ENCODE results near the gene GRK6. TPM values are rescaled to one million over a fixed set of nuclear protein-coding genes. Genes with fewer than 3 reads are reported as not detected.

The GRK6 gene
- polyA plus RNA-seq, 10 donors = 12.1 to 23.3 (median 17.2) TPM

DNA sequence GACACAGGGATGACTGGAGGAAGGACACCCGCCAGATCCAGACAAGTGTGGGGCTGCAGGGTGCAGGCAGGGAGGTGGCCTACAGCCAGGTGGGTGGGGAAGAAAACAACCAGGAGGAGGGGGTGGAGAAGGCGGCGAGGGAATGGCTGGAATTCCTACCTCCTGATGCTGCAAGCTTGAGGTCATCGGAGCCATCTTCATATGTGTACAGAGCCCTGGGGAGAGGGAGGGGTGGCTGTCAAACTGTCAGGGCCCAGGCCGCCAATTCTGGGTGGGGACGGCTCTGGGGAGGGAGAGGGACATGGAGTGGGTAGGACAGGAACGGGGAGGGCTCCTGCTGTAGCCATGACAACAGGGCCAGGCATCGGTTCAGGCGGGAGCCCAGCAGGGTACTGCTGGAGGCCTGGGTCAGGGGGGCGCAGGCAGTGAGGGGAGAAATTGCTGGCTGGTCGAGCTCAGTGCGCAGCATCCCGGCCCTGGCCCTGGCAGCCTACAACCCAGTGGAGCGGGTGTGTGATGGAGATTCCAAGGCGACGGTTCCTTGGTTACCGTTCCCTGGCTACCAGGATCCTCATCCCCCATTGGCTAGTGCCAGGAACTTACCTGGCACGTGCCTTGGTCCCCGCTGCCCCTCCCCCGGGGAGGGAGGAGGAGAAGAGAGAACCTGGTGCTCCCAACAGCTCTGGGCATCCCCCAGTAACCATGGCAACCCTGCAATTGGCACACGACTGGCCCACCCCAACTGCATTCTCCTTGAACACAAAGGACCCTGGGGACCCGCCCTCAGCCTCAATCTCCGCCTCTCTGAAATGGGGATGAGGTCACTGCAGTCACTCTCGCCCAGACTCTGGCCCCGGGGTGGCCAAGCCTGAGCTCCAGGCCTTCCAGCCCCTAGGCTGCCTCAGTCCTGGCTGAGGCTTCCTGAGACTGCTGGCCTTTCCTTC, 42.5 kb downstream of the GRK6 start:
- peak in 2 of 3 donors; percentile 77 to 82 for DNase-seq

DNA sequence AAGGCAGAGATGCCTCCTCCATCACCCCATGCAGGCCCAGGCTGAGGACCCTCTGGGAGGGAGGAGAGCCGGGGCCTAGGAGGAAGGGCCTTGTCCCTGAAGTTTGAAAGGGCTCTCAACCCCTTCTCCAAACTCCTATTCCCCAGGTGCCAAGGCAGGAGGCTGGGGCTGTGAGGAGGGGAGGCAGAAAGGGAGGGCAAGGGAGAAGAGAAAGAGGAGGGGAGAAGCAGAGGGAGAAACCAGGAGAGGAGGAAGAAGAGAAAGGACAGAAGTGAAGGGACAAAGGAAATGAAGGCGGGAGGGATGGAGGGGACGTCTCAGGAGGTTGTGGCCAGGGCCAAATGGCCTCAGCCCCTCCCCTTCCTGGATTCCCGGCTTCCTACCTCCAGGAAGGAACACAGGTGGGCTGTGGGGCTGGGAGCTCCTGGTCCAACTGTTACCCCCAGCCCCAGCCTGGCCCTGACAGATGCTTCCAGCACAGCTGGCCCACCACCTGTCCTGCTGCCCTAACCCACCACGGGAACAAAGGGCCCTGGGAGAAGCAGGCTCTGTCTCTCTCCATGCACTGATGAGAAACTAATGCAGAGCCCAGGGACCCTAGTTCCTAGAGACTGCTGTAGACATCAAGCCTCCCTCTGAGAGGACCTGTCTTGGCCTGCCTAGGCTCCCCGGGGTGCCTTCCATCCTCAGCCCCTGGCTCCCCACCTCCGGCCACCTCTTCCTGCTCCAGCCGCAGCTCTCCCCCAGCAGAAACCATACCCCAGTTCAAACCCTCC, 43.5 kb downstream of the GRK6 start:
- no peak for DNase-seq

DNA sequence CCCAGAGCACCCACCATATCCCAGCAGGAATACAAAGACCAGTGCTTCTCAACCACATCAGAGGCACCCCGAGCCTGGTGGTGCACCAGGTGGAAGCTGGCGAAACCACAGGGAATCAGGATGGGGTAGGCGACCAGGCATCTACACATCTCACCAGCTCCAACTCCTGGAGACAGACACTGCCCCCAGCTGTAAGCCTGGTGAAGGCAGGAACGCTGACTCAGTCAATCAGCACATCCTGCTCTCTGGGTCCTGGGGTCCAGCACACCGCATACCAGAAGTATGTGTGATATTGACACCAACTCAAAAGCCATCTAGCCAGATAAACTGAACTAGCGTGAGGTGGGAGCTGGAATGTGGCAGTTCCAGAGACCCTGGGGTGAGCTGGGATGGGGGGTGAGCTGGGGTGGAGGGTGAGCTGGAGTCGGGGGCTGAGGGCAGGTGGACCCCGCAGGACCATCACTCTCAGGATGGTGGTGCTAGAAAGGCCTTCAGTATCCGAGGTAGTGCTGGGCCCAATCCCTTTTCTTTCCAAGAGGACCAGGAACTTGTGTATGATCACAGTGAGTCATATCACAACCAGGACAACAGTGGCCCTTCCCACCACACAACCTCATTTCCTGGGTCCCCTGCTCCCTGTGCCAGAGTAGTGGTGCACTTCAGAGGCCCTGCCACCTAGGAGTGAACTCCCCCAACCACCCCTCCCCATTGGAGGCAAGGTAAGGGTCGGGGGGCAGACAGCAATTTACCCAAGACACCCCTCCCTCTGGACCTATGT, 44.5 kb downstream of the GRK6 start:
- DNase-seq = no peak

DNA sequence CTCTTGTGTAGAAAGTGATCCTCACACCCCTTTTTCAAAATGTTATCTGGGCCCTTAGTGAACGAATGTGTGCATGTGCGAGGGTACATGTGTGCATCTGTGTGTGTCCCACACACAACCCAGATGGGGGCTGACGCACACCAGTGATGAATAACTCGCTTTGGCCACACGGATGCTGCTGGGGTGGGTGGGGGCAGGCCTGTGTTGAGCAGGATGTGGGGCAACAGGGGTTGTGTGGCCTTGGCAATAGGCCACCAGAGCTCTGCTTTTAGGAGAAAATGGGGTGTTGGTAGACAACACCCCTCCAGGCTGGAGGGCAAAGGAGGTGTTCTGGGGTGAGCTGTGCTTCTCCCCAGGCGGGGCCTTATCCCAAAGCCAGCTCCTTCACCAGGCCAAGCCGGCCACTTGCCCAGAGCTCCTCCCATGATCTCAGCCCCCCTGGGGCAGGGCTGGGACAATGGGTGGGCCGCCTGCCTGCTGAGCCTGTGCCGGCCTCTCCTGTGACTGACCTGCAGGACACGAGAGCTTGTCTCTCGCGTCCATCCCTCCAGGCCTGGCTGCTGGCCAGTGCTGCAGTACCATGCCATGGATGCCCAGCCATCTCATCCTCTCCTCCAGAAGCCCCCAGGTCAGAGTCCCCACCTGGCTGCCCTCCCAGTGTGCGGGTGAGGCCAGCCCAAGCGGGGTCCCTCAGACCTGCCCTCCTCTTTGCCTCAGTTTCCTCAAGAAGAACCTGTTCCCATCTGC, 45.3 kb downstream of the GRK6 start:
- DNase-seq = peak in 1 of 3 donors; percentile 67

DNA sequence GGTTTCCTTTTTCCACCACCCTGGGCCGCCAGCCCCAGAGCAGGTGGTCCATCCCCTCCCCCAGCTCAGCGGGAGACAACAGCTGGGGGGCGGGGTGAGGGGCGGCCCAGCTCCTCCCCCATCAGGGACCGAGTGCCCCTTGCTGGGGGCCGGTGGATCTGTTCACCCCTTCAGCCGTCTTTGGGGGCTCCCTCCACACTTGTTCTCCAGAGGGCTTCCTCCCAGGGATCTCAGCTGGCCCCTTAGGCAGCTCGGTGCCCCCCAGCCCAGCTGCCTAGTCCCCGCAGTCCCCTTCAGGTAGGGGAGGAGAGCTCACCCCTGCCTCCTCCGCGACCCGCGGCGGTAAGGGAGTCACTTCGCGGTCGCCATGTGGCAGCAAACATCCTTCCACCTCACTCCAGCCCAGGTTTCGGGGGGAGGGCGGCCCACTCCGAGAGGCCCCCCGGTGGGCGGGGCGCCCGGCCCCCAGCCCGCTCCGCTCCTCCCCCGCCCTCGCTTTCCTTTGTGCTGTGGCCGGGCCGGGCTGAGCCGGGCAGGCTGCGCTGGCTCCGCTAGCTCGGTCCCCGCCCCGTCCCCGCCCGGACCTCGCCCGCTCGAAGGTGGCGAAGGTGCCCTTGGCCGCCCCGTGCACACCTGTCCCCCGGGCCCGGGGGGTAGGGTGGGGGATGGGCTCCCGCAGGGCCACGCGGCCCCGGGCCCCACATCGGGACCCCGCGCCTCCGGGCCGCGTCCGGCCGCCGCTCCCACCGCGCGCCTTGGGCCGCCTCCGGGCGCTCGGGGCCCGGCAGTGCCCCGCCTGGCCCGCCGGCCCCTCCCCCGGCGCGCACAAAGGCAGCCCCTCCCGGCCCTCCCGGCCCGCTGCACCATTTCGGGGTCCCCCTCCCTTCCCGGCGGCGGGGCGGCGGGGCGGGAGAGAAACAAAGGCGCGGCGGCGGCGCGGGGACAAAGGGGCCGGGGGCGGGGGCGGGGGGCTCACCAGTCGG, 46.3 kb downstream of the GRK6 start:
- DNase-seq = peak in 2 of 3 donors; percentile 66 to 81

DNA sequence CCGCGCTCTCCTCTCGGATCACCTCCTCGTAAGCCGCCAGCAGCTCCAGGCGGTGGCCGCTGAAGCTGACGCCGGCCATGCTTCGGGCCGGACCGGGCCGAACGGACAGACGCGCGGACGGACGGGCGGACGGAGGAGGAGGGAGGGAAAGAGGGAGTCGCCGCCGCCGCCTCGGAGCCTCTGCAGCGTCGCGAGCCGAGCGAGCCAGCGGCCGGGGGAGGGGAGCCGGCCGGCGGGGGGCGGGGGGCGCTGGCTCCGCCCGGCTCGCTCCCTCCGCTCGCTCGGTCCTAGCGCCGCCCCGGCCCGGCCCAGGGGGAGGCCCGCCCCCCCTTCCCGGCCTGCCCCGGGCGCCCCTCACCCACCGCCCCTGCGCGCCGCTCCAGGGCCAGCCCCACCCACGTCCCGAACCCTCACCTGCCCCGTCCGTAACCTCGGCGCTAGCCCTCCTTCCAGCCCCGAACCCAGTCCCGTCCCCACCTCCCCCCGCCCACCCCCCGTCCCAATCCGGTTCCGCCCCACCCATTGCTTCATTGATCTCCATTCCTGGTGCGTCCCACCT, 47.0 kb downstream of the GRK6 start, which contains the start of gene DBN1:
Gene DBN1 (minus strand): TSS at position 192 of the 559 bp plus-strand sequence. CDS start 113 bp downstream, at position 79.
- DNase-seq = peak; percentile 67 to 86 (median 71)

DNA sequence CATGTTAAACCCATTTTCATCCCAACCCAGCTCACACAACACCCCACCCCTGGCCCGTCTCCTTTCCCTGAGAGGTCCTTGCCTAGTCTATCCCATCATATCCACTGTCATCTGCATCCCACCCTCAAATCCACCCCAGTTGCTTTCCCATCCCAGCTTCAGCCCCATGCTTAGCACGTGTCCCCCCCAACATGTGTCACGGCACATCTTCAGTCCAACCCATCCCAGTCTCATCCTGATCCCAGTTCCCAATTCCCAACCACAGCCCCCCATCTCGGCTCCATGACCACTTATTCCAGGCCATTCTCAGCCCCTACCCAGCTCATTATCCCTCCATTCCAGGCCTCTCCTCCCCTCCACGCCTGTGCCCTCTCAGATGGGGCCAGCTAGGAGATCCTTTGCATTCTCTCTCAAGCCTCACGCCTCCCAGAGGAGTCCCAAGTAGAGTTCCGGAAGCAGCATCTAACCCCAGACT, 47.6 kb downstream of the GRK6 start:
- peak in 1 of 3 donors; percentile 36 for DNase-seq

DNA sequence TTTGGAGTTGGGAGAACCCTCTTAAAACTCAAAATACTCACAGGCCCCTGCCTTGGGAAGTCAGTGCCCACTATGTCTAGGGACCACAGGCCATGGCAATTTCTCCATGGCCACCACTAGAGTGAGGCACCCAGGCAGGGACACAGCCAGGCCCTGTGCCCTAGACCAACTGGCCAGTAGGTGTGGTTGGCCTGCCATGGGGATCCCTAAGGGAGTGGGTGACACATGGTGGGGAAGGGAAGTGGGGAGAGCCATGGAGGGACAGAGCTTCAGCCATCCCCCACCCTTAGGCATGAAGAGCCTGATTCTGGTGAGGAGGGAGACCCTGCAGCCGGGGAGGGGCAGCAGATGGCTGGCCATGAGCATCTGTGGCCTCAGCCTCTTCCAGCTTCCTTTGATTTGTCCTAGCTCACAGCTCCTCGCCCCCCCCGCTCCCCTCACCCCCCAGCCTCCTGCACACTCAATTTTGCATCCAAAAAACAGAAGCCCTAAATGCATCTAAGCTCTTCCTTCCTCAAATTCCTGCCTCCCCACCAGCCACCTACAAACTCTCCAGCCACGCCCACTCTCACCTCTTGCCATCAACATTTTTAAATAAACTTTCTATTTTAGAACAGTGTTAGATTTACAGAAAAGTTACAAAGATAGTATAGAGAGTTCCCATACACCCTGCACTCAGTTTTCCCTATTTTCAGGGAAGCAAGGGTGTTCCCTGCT, 48.5 kb downstream of the GRK6 start:
- no peak for DNase-seq

DNA sequence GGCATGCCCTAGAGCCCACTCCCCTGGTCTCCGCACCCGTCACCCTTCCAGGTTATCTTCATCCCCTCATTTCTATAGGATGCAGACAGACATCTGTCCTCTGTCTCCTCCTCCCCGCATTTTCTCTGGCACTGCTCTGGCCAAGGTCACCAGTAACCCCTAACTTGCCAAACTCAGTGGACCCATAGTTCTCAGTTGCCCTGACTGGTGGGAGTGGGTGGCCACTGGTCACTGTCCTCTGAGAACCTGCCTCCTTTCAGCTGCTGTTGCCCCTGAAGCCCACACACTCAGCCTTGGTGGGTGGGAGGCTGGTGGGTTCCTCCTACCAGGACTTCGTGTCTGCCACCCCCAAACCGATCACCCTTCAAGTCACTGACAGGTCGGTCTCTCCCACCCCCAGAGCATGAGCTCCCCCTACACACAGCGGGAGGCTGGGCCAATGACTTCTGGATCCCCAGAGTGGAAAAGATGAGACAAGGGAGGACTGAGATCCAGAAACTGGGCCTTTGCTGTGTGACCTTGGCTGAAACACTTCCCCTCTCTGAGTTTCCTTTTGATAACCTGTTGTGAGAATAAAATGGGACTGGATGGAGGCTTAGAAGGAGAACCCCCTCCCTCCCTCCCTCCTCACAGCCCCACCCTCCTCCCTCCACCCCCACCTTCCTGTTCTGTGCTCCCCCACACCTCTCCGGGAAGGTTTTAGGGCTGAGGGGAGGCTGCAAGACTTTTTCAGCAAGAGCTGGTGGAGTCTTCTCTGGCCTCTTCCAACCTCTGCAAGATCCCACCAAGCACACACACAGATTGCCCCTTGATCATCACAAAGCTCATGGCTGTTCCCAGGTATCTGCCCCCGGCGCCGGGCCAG, 49.3 kb downstream of the GRK6 start:
- no peak for DNase-seq

DNA sequence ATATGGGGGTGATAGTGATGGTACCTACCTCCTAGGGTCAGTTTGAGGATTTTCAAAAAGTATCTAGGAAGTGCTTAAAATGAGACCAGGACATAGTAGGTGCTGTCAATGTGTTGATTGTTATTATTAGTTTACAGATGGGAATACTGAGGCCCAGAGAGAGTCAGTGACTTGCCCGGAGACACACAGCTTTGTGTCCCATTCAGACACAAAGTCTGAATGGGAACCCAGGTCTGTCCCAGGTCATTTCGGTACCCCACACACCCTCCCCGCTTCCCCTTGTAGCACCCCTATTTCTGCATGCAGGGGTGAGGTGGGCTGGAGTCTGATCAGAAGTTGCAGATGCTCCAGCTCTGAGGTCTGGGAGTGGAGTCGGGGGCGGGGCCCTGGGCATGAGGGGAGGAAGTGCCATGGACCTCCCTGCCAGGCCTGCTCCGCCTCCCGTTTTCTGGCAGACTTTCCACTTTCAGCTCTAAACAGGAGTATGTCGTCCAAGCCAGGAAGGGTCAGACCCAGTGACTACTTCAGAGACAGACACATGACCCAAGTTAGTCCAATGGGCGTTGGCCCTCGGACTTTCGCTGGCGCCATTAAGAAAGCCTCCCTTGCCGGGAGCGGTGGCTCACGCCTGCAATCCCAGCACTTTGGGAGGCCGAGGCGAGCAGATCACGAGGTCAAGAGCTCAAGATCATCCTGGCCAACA, 50.2 kb downstream of the GRK6 start:
- no peak for DNase-seq

DNA sequence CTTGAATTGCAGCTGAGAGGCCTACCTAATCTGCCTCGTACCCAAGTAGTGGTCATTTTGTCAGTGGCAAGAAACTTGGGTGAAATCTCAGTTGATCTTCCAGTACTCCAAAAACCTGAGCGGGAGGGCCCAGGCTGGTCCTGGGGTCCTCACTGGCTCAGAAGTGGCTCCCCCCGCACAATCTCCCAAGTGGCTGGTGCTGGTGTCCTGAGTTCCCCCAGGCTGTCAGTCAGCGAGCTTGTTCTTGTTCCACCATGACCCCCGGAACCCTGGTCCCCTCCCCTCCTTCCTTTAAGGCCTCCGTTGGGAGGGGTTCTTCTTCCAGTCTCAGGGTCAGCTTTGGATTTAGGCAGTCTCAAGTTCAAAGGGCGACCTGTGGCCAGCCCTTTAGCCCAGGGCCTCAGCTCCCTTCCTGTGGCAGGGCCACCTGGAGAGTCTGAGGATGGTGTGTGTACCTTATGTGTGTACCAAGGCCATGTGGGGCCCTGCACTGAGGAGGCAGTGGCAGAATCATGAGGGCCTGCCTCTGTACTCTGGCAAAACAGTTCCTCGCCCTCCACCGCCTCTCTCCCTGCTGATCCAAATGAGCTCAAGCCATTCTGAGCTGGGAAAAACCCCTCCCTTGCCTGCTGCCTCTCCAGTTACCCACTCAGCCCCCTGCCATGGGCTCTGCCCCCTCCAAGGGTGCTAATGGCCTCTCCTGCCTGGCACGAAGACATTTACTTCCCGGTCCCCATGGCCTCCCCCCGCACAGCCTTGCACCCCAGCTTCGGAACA, 51.4 kb downstream of the GRK6 start:
- no peak for DNase-seq

DNA sequence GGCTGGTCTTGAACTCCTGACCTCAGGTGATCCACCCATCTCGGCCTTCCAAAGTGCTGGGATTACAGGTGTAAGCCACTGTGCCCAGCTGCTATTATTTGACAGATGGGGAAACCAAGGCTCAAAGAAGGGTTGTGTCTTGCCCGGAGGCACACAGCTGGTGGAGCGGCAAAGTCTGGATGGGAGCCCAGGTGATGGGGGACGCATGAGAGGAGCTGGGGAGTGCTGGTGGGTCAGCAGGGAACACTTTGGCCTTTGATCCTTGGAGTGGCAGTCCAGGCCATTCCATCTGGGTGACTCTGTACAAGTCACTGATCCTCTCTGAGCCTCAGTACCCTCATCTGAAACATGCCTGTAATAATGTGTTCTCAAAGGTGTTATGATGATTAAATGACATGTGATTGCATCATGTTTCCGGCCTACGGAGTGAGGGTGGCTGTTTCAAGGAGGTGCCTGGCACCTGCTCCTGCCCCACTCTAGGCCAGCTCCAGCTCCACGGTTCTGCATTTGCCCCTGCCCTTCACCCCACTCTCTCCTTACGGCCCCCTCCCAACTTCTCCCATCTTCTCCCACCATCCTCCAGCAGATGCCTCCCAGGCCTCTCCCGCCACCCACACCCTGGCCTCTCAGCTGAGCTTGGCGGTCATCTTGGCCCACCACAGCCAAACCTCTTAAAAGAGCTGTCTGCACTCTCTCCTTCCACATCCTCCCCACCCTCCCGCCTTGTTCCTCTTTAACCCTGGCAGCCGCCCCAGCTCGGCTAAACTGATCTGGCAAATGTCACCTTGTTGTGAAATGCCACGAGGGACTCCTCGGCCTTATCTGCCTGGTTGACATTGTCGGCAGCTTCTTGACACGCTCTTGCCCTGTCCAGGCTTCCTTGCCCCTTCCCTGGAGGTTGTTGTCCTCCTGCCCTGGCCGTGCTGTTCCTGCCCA, 52.5 kb downstream of the GRK6 start:
- peak in 1 of 3 donors; percentile 76 for DNase-seq

DNA sequence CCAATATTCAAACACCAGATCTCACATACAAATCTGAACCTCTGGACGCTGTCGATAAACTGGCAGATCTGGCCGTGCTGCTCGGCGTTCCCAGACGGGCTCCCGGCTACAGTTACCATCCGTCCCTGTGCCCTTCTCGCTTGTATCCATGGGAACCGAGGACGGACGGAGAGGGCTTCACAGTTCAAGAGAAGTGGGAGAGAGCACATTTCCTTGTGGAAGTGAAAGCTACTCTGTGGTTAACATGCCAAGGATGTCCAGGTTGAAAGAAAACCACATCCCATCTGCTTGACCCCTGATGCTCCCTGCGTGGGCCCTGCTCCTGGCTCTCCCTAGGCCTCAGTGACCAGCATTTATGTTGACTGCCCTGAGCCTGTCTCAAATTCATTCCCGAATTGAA, 53.3 kb downstream of the GRK6 start:
- peak in 1 of 3 donors; percentile 64 for DNase-seq

DNA sequence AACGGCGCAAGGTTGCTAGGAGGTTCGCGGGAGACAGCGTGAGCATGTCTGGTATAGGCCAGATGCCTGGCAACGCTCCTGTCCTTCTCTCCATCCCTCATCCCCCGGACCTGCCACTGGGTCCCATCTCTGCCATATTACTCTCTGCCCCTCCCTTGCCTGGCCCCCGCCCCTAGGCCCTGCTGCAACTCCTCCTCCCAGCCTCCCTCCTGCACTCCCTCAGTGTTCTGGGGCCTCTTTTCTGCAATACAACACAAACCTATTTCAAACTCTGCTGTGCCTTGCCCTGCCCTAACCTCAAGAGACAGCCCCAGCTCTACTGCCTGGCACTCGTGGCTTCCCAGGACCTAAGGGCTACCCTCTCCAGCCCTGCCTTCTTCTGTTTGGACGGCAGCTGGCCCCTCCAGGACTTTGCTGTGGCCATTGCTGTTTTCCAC, 55.9 kb downstream of the GRK6 start:
- DNase-seq = no peak

DNA sequence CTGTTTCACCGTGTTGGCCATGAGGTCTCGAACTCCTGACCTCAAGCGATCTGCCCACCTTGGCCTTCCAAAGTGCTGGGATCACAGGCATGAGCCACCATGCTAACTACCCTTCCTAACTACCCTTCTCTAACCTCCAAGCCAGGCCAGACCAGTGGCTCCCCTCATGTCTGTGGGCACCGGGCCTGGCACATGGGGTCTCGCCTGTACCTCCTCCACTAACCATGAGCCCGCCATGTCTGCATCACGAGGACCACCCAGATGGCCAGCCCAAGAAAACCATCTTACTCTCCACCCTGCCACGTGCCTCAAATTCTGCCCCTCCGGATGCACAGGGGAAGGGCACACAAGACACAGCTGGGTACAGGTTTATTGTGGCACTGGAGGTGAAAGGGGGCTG, 56.6 kb downstream of the GRK6 start:
- no peak for DNase-seq
